ENCODE results near the gene GJD3. TPM values are rescaled to one million over a fixed set of nuclear protein-coding genes. Genes with fewer than 3 reads are reported as not detected.

Gene GJD3
- total RNA-seq, 1 experiment from 2014 or later: 0.33 TPM

DNA sequence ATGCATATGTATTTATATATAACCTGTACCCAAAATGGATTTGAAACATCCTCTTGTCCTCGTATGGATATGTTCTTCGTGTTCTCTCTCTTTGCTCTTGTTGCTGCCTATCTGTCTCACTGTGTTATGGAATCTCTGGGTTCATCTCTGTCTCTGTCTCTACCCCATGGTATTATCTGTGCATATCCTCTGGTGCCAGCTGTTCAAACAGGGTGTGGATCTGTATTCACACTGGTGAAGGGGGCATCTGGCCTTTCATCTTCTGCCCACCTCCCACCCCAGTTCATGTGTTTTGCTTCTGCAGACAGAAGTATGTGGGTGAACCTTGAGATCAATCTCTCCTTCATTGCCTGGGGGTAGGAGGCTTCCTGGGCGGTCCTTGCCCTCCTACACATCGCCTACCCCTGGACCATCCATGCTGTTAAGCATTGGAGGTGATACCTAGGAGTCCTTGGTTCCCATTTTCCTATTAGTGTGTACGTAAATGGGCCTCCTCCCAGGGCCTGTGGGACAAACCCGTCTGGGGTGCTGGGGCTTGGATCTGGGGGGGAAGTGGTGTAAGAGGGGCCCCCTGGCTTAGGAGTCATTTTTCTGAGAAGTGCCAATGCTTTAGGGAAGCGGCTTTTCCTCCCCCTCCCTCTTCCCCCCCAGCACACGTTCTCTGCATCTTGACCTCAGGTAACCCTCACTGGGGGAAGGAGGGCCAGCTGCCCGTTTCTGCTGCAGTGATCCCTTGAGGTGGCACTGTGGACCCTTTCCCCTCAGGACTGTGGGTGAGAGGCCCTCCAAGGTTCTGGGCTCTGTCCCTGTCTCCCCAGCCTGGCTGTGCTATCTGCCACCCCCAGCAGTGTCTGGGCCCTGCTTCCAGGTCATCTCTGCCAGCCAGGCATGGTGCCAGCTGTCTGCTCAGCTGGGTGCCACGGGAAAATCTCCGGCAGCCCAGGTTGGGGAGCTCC, 34.4 kb downstream of the GJD3 start:
- ChIA-PET CTCF (interaction anchor here (0.6 to 1.8 kb wide), 2 partner anchors 13 to 42 kb away, joined by 4 to 6 read pairs; no protein-coding TSS in a partner anchor), POLR2A (interaction anchor here (0.7 kb wide), 1 partner anchor 111 kb away, joined by 7 read pairs; the partner anchor contains the start of gene WIPF2)
- H3K9me3 ChIP-seq (ENCODE audit: control insufficient read depth, insufficient read depth, low read depth, low read length): no peaks in the 10 kb centered on the region
- TF ChIP-seq SIN3A (IDR thresholded peaks at IDR 0.05; ENCODE audit: borderline replicate concordance, insufficient read depth, low read depth, low read length) (no peak), TCF7L2 (IDR thresholded peaks at IDR 0.05; ENCODE audit: low read depth, low read length) (no peak)
- TF ChIP-seq, protein P1, sequence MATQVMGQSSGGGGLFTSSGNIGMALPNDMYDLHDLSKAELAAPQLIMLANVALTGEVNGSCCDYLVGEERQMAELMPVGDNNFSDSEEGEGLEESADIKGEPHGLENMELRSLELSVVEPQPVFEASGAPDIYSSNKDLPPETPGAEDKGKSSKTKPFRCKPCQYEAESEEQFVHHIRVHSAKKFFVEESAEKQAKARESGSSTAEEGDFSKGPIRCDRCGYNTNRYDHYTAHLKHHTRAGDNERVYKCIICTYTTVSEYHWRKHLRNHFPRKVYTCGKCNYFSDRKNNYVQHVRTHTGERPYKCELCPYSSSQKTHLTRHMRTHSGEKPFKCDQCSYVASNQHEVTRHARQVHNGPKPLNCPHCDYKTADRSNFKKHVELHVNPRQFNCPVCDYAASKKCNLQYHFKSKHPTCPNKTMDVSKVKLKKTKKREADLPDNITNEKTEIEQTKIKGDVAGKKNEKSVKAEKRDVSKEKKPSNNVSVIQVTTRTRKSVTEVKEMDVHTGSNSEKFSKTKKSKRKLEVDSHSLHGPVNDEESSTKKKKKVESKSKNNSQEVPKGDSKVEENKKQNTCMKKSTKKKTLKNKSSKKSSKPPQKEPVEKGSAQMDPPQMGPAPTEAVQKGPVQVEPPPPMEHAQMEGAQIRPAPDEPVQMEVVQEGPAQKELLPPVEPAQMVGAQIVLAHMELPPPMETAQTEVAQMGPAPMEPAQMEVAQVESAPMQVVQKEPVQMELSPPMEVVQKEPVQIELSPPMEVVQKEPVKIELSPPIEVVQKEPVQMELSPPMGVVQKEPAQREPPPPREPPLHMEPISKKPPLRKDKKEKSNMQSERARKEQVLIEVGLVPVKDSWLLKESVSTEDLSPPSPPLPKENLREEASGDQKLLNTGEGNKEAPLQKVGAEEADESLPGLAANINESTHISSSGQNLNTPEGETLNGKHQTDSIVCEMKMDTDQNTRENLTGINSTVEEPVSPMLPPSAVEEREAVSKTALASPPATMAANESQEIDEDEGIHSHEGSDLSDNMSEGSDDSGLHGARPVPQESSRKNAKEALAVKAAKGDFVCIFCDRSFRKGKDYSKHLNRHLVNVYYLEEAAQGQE (IDR thresholded peaks at IDR 0.05; ENCODE audit: insufficient read depth in 1 of 2, low read depth in 2 of 2, low read length in 1 of 2): no peak
- DNase-seq (ENCODE audit: low read depth, low spot score) (no peak), ATAC-seq (no peak)
- peaks cover 84% of the 10 kb centered on the region for H3K4me1 ChIP-seq (ENCODE audit: control insufficient read depth, insufficient read depth, low read length)
- no peaks in the 10 kb centered on the region for H3K36me3 ChIP-seq (ENCODE audit: control insufficient read depth, insufficient read depth, low read length)
- in situ Hi-C loops (cut with HindIII; ENCODE audit: low pct_unique_long_range_greater_than_20kb, low sequenced_read_pairs) (no loop called here), intact Hi-C loops (cut with micrococcal nuclease; ENCODE audit: unreplicated experiment) (no loop called here)
- no peak overlapping the region for H3K4me3 ChIP-seq (ENCODE audit: low read depth in 2 of 2, low read length in 2 of 2)
- H3K27me3 ChIP-seq (ENCODE audit: control insufficient read depth, insufficient read depth, low read length): no peaks in the 10 kb centered on the region
- no TSS peak for BruUV-seq (replicated peaks)
- H3K27ac ChIP-seq (ENCODE audit: low read length): peak overlapping the region; percentile 90

DNA sequence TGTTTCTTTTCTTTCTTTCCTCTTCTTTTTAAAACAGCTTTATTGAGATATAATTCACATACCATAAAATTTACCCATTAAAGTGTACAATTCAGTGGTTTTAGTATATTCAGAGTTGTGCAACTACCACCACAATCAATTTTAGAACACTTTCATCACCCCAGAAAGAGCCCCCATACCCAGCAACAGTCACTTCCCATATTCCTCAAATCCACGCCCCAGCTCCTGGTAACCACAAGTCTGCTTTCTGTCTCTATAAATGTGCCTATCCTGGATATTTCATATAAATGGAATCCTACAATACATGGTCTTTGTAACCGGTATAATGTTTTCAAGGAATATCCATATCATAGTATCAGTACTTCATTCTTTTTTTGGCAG, 36.2 kb downstream of the GJD3 start:
- TF ChIP-seq POLR2AphosphoS5 (IDR thresholded peaks at IDR 0.05; ENCODE audit: low read depth, low read length) (no peak), SIN3A (IDR thresholded peaks at IDR 0.05; ENCODE audit: borderline replicate concordance, insufficient read depth, low read depth, low read length) (no peak), TCF7L2 (IDR thresholded peaks at IDR 0.05; ENCODE audit: low read depth, low read length) (no peak)
- TF ChIP-seq, protein P2, sequence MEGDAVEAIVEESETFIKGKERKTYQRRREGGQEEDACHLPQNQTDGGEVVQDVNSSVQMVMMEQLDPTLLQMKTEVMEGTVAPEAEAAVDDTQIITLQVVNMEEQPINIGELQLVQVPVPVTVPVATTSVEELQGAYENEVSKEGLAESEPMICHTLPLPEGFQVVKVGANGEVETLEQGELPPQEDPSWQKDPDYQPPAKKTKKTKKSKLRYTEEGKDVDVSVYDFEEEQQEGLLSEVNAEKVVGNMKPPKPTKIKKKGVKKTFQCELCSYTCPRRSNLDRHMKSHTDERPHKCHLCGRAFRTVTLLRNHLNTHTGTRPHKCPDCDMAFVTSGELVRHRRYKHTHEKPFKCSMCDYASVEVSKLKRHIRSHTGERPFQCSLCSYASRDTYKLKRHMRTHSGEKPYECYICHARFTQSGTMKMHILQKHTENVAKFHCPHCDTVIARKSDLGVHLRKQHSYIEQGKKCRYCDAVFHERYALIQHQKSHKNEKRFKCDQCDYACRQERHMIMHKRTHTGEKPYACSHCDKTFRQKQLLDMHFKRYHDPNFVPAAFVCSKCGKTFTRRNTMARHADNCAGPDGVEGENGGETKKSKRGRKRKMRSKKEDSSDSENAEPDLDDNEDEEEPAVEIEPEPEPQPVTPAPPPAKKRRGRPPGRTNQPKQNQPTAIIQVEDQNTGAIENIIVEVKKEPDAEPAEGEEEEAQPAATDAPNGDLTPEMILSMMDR (IDR thresholded peaks at IDR 0.05): no peak
- TF ChIP-seq, protein P1 (IDR thresholded peaks at IDR 0.05; ENCODE audit: insufficient read depth in 1 of 2, low read depth in 2 of 2, low read length in 1 of 2): no peak
- ATAC-seq (no peak), DNase-seq (ENCODE audit: low read depth, low spot score) (no peak)
- CTCF ChIA-PET: interaction anchor here (0.6 to 1.8 kb wide), 2 partner anchors 11 to 465 kb away, joined by 3 to 6 read pairs; no protein-coding TSS in a partner anchor
- H3K27me3 ChIP-seq (ENCODE audit: control insufficient read depth, insufficient read depth, low read length): no peaks in the 10 kb centered on the region
- H3K36me3 ChIP-seq (ENCODE audit: control insufficient read depth, insufficient read depth, low read length): no peaks in the 10 kb centered on the region
- intact Hi-C loops (cut with micrococcal nuclease; ENCODE audit: unreplicated experiment): no loop called here
- in situ Hi-C loops (cut with HindIII; ENCODE audit: low pct_unique_long_range_greater_than_20kb, low sequenced_read_pairs): no loop called here
- no peaks in the 10 kb centered on the region for H3K9me3 ChIP-seq (ENCODE audit: control insufficient read depth, insufficient read depth, low read depth, low read length)
- POLR2A ChIA-PET: interaction anchor here (0.6 kb wide), 1 partner anchor 78 kb away, joined by 6 read pairs; no protein-coding TSS in a partner anchor
- BruUV-seq (replicated peaks): no TSS peak
- peaks cover 83% of the 10 kb centered on the region for H3K4me1 ChIP-seq (ENCODE audit: control insufficient read depth, insufficient read depth, low read length)
- no peak overlapping the region for H3K4me3 ChIP-seq (ENCODE audit: low read depth in 2 of 2, low read length in 2 of 2)
- peak overlapping the region; percentile 12; the same call in 1 of the 2 replicates for H3K27ac ChIP-seq (ENCODE audit: low read length)
